ENCODE results near the gene RHBDL1. TPM values are rescaled to one million over a fixed set of nuclear protein-coding genes. Genes with fewer than 3 reads are reported as not detected.

Gene RHBDL1
- total and polyA plus RNA-seq, 2 of the 8 experiments (the other 6 are each of a cell fraction or from before 2014, with no cell fraction given) = 4.0 to 8.1 TPM

DNA sequence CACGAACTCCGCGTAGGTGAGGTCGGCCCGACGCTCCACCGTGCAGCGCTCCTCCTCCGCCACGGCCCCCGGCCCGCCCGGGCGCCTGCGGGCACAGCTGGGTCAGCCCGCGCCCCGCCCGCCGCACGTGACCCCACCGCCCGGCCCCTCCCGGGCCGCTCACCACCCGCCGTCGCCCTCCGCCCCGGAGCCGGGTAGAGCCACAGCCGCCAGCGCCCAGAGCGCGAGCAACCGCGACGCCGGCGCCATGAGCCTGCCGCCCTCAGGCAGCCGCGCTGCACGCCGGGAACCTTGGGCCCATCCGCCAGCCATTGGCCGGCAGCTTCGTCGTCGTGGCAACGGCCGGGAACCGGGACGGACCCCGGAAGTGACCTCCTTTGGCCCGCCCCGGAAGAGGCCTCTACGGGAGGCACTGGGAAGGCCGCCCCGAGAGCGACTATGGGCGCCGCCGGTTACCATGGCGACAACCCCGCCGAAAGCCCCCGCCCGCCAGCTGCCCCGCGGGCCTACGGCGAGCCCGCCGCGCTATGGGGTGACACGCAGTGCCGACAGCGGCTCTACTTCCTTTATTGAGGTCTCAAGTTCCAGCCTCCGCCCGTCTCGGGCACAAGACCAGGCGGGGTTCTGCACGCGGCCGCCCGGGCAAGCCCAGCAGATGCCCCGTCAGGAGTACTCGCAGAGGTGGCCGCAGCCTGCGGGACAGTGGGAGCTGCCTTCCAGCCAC lies 8.8 kb downstream of the RHBDL1 start, which contains the start of gene JMJD8 (continued):
- TF ChIP-seq CHD7 (IDR thresholded peaks at IDR 0.05; ENCODE audit: insufficient replicate concordance, low read length) (no peak), SRF (IDR thresholded peaks at IDR 0.05; ENCODE audit: low read depth, low read length) (no peak), GTF2F1 (IDR thresholded peaks at IDR 0.05; ENCODE audit: borderline replicate concordance, low read depth, low read length) (peak; percentile 14; the same call in 1 of the 2 replicates), SAP30 (IDR thresholded peaks at IDR 0.05; ENCODE audit: insufficient read depth, insufficient replicate concordance, low read length) (no peak), SP1 (IDR thresholded peaks at IDR 0.05; ENCODE audit: low read depth, low read length) (peak; percentile 55; the same call in 1 of the 2 replicates), EZH2 (IDR thresholded peaks at IDR 0.05; ENCODE audit: low read depth, low read length, severe bottlenecking) (no peak), POLR2A (IDR thresholded peaks at IDR 0.05; ENCODE audit: control extremely low read depth in 1 of 2, low read depth in 2 of 2, low read length in 2 of 2) (peak in 1 of 2 experiments; percentile 92; a peak in 2 of 3 replicates), GABPA (IDR thresholded peaks at IDR 0.05; ENCODE audit: borderline replicate concordance, insufficient read depth, low read length) (peak; percentile 91), HDAC6 (IDR thresholded peaks at IDR 0.05; ENCODE audit: low read depth, low read length) (no peak), KDM5A (IDR thresholded peaks at IDR 0.05; ENCODE audit: low read length) (0 out of 2 replicates have a peak, but pooled peaks have one; percentile 42)
